ENCODE measurements around the gene WDR33.
"Not testable (repeated sequence)": the region's sequence is repeated elsewhere in the genome, so short reads cannot be mapped to it uniquely, and the experiment has no call there.

The WDR33 gene

DNA sequence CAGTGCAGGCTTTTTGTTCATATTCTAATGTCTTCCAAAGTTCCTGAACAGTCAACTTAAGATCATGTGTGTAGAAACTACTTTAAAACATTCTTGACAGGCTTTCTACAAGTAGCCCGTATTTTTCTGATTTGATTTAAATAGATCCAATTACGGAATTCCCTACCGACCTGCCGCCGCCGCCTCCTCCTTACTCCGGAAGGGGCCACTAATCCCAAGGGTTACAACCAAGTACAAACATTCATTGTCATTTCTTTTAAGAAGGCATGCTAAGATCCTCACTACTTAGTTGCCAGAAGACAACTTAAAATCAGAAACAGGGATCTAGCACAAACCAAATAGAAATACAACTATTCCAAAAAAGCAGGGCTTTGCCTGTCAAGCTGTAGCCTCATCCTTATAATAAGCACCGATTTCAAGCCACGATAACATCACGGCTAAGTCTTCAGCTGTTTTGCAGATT lies 784 bp downstream of the WDR33 start:
- Histone ChIP-seq H3K36me3 (ENCODE audit: insufficient read depth, insufficient read length, low read length) (no peaks in the 10 kb centered on the region), H3K27me3 (ENCODE audit: insufficient read depth, insufficient read length) (no peaks in the 10 kb centered on the region), H3K9me3 (ENCODE audit: insufficient read depth, low read length) (no peaks in the 10 kb centered on the region), H3K9ac (ENCODE audit: insufficient read length, low read depth) (peak overlapping the region; percentile 92), H3K4me1 (ENCODE audit: insufficient read depth, insufficient read length) (no peaks in the 10 kb centered on the region), H3K4me3 (ENCODE audit: insufficient read length, low read depth) (peak overlapping the region; percentile 93)
- TF ChIP-seq SUZ12 (IDR thresholded peaks at IDR 0.05; ENCODE audit: extremely low read depth, insufficient read depth, insufficient read length) = no peak
- no peak for TF ChIP-seq YY1 (IDR thresholded peaks at IDR 0.05; ENCODE audit: insufficient read depth, insufficient read length)
- no peak for TF ChIP-seq ZNF274 (IDR thresholded peaks at IDR 0.05; ENCODE audit: low read depth, low read length)
- no peak for DNase-seq (ENCODE audit: low read depth, low spot score)

DNA sequence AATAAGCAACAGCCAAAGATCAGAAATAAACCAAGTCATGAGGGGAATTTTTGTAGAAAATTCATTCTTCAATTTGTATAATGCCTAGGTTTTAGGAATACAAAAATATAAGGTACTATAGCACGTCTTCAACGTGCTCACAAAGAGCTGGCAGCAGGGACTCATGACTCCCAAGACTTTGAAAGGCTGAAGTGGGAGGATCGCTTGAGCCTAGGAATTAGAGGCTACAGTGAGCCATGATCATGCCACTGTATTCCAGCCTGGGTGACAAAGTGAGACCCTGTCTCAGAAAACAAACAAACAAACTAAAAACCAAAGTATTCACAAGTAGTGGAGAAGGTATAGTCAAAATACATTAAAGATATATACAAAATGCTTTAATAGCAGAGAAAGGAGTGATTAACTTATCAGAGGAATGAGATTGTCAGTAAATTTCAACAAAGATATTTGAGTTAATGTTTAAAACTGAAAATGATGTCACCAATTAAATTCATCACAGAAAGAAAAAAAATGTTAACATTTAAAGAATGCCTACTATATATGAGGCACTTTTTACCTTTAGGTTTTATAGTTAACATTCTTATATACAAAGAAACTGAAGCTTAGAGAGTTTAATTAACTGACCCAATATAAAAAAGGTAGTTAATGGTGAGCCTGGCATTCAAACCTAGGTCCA lies 3.2 kb downstream of the WDR33 start:
- H3K36me3 ChIP-seq (ENCODE audit: insufficient read depth, insufficient read length, low read length) = no peaks in the 10 kb centered on the region
- H3K27me3 ChIP-seq (ENCODE audit: insufficient read depth, insufficient read length) = no peaks in the 10 kb centered on the region
- TF ChIP-seq SUZ12 (IDR thresholded peaks at IDR 0.05; ENCODE audit: extremely low read depth, insufficient read depth, insufficient read length) (no peak), ZNF274 (IDR thresholded peaks at IDR 0.05; ENCODE audit: low read depth, low read length) (no peak), YY1 (IDR thresholded peaks at IDR 0.05; ENCODE audit: insufficient read depth, insufficient read length) (no peak)
- no peaks in the 10 kb centered on the region for H3K9me3 ChIP-seq (ENCODE audit: insufficient read depth, low read length)
- no peak overlapping the region for H3K4me3 ChIP-seq (ENCODE audit: insufficient read length, low read depth)
- no peak for DNase-seq (ENCODE audit: low read depth, low spot score)
- H3K9ac ChIP-seq (ENCODE audit: insufficient read length, low read depth) = no peak overlapping the region
- no peaks in the 10 kb centered on the region for H3K4me1 ChIP-seq (ENCODE audit: insufficient read depth, insufficient read length)

- H3K27me3 ChIP-seq (ENCODE audit: insufficient read depth, insufficient read length); DNase-seq (ENCODE audit: low read depth, low spot score); H3K9me3 ChIP-seq (ENCODE audit: insufficient read depth, low read length); H3K9ac ChIP-seq (ENCODE audit: insufficient read length, low read depth); H3K4me1 ChIP-seq (ENCODE audit: insufficient read depth, insufficient read length); H3K36me3 ChIP-seq (ENCODE audit: insufficient read depth, insufficient read length, low read length); H3K4me3 ChIP-seq (ENCODE audit: insufficient read length, low read depth): not testable (repeated sequence)
Observed at GRCh38 chr2:127806860-127807259, 4.1 kb downstream of the WDR33 start.

DNA sequence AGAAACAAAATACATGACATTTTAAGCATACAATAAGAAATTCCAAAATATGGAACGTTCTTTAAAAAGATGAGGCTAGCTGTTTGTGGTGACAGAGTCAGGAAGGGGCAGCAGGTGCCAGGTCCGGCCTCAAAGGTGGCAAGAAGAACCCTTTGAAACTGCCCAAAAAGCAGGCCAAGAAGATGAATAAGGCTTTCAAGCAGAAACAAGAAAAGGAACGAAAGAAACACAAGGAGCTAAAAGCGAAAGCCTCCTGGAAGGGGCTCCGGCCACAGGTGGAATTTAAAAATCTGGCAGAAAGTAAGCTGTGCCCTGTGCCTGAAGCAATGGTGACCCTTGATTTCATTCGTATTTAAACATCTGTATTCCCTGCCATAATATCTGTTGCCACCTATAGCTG lies 5.5 kb downstream of the WDR33 start:
- no peaks in the 10 kb centered on the region for H3K9me3 ChIP-seq (ENCODE audit: insufficient read depth, low read length)
- DNase-seq (ENCODE audit: low read depth, low spot score) = no peak
- no peak overlapping the region for H3K9ac ChIP-seq (ENCODE audit: insufficient read length, low read depth)
- no peak overlapping the region for H3K4me3 ChIP-seq (ENCODE audit: insufficient read length, low read depth)
- TF ChIP-seq ZNF274 (IDR thresholded peaks at IDR 0.05; ENCODE audit: low read depth, low read length) = no peak
- TF ChIP-seq SUZ12 (IDR thresholded peaks at IDR 0.05; ENCODE audit: extremely low read depth, insufficient read depth, insufficient read length) = no peak
- no peak for TF ChIP-seq YY1 (IDR thresholded peaks at IDR 0.05; ENCODE audit: insufficient read depth, insufficient read length)
- no peaks in the 10 kb centered on the region for H3K4me1 ChIP-seq (ENCODE audit: insufficient read depth, insufficient read length)
- no peaks in the 10 kb centered on the region for H3K27me3 ChIP-seq (ENCODE audit: insufficient read depth, insufficient read length)
- peaks cover 10% of the 10 kb centered on the region for H3K36me3 ChIP-seq (ENCODE audit: insufficient read depth, insufficient read length, low read length)

- Histone ChIP-seq H3K36me3 (ENCODE audit: insufficient read depth, insufficient read length, low read length) (peaks cover 20% of the 10 kb centered on the region), H3K9me3 (ENCODE audit: insufficient read depth, low read length) (no peaks in the 10 kb centered on the region), H3K9ac (ENCODE audit: insufficient read length, low read depth) (no peak overlapping the region), H3K4me1 (ENCODE audit: insufficient read depth, insufficient read length) (no peaks in the 10 kb centered on the region), H3K27me3 (ENCODE audit: insufficient read depth, insufficient read length) (no peaks in the 10 kb centered on the region), H3K4me3 (ENCODE audit: insufficient read length, low read depth) (no peak overlapping the region)
- DNase-seq (ENCODE audit: low read depth, low spot score) = no peak
- TF ChIP-seq YY1 (IDR thresholded peaks at IDR 0.05; ENCODE audit: insufficient read depth, insufficient read length) = no peak
- TF ChIP-seq ZNF274 (IDR thresholded peaks at IDR 0.05; ENCODE audit: low read depth, low read length) = no peak
Observed at GRCh38 chr2:127799926-127800325, 11.0 kb downstream of the WDR33 start.

DNA sequence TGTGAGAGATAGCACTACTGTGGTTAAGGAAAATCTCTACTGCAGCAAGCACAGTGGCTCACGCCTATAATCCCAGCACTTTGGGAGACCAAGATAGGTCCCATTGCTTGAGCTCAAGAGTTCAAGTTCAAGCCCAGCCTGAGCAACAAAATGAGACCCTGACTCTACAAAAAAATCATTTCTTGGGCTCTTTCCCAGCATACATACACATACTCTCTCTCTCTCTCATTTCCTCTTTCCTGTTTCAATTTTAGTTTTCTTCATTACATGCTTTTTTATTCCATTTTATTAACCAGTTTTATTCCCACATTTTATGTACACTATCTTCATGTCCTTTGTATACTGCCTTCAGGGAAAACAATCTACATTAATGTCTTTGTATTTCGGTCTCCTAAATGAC lies 14.6 kb downstream of the WDR33 start:
- no peak overlapping the region for H3K4me3 ChIP-seq (ENCODE audit: insufficient read length, low read depth)
- H3K36me3 ChIP-seq (ENCODE audit: insufficient read depth, insufficient read length, low read length) = peaks cover 33% of the 10 kb centered on the region
- H3K9ac ChIP-seq (ENCODE audit: insufficient read length, low read depth) = no peak overlapping the region
- H3K4me1 ChIP-seq (ENCODE audit: insufficient read depth, insufficient read length) = no peaks in the 10 kb centered on the region
- no peak for TF ChIP-seq ZNF274 (IDR thresholded peaks at IDR 0.05; ENCODE audit: low read depth, low read length)
- no peak for TF ChIP-seq YY1 (IDR thresholded peaks at IDR 0.05; ENCODE audit: insufficient read depth, insufficient read length)
- TF ChIP-seq SUZ12 (IDR thresholded peaks at IDR 0.05; ENCODE audit: extremely low read depth, insufficient read depth, insufficient read length) = no peak
- H3K9me3 ChIP-seq (ENCODE audit: insufficient read depth, low read length) = peaks cover 4% of the 10 kb centered on the region; the same call in 1 of the 2 replicates
- DNase-seq (ENCODE audit: low read depth, low spot score) = no peak
- no peaks in the 10 kb centered on the region for H3K27me3 ChIP-seq (ENCODE audit: insufficient read depth, insufficient read length)

DNA sequence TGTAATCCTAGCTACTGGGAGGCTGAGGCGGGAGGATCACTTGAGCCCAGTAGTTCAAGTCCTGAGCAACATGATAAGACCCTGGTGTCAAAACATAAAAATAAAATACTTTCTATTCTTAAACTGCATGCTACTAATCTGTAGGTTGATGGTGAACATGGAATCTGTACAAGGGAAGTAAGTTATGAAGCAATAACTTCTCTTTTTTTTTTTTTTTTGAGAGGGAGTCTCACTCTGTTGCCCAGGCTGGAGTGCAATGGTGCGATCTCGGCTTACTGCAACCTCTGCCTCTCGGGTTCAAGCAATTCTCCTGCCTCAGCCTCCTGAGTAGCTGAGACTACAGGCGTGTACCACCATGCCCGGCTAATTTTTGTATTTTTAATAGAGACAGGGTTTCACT lies 16.1 kb downstream of the WDR33 start:
- not testable (repeated sequence) for H3K4me1 ChIP-seq (ENCODE audit: insufficient read depth, insufficient read length); DNase-seq (ENCODE audit: low read depth, low spot score); H3K4me3 ChIP-seq (ENCODE audit: insufficient read length, low read depth); H3K9ac ChIP-seq (ENCODE audit: insufficient read length, low read depth); H3K27me3 ChIP-seq (ENCODE audit: insufficient read depth, insufficient read length)
- Histone ChIP-seq H3K9me3 (ENCODE audit: insufficient read depth, low read length) (peaks cover 18% of the 10 kb centered on the region), H3K36me3 (ENCODE audit: insufficient read depth, insufficient read length, low read length) (peaks cover 28% of the 10 kb centered on the region)

DNA sequence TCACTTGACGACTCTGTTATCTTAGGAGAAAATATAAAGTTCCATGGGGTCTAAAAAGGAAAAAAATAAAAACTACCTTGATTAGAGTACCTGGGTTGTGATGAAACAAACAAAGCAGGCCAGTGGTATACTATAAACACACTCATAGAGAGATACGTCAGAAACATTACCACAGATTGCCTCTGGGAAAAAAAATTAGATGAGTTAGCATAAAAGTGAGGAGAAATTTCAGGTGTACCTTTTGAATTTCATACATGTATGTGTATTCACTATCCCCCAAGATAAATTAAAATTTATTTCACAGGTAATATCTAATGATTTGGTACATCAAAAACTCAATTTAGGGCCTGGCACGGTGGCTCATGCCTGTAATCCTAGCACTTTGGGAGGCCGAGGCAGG lies 18.2 kb downstream of the WDR33 start:
- DNase-seq (ENCODE audit: low read depth, low spot score) = no peak
- Histone ChIP-seq H3K36me3 (ENCODE audit: insufficient read depth, insufficient read length, low read length) (peaks cover 26% of the 10 kb centered on the region), H3K9ac (ENCODE audit: insufficient read length, low read depth) (no peak overlapping the region), H3K9me3 (ENCODE audit: insufficient read depth, low read length) (peaks cover 21% of the 10 kb centered on the region), H3K4me3 (ENCODE audit: insufficient read length, low read depth) (no peak overlapping the region), H3K4me1 (ENCODE audit: insufficient read depth, insufficient read length) (no peaks in the 10 kb centered on the region), H3K27me3 (ENCODE audit: insufficient read depth, insufficient read length) (no peaks in the 10 kb centered on the region)
- TF ChIP-seq YY1 (IDR thresholded peaks at IDR 0.05; ENCODE audit: insufficient read depth, insufficient read length) = no peak
- no peak for TF ChIP-seq ZNF274 (IDR thresholded peaks at IDR 0.05; ENCODE audit: low read depth, low read length)
- TF ChIP-seq SUZ12 (IDR thresholded peaks at IDR 0.05; ENCODE audit: extremely low read depth, insufficient read depth, insufficient read length) = no peak
